ENCODE results near the gene CUL9.

Gene CUL9

DNA sequence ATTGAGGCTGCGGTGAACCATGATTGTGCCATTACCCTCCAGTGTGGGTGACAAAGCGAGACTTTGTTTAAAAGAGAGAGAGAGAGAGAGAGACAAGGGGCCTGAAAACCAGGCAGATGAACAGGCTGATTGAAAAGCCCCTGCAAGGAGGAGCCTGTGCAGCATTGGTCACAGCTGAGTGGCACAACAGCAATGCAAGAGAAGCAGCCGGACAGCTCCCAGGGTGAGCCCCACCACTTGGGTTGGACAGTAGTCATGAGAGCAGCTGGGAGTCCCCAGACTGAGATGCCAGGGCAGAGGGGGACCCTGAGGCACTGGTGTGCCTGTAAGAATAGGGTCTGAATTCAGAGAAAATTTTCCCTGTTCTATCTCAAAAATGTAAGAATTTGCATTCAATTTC lies 37.1 kb downstream of the CUL9 start:
- no peak for ATAC-seq
- TF ChIP-seq, protein P1, sequence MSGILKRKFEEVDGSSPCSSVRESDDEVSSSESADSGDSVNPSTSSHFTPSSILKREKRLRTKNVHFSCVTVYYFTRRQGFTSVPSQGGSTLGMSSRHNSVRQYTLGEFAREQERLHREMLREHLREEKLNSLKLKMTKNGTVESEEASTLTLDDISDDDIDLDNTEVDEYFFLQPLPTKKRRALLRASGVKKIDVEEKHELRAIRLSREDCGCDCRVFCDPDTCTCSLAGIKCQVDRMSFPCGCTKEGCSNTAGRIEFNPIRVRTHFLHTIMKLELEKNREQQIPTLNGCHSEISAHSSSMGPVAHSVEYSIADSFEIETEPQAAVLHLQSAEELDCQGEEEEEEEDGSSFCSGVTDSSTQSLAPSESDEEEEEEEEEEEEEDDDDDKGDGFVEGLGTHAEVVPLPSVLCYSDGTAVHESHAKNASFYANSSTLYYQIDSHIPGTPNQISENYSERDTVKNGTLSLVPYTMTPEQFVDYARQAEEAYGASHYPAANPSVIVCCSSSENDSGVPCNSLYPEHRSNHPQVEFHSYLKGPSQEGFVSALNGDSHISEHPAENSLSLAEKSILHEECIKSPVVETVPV (CRISPR knock-in tag; IDR thresholded peaks at IDR 0.05): no peak
- TF ChIP-seq GLIS3 (CRISPR knock-in tag; IDR thresholded peaks at IDR 0.05): no peak
- no peak for TF ChIP-seq ZFP3 (CRISPR knock-in tag; IDR thresholded peaks at IDR 0.05)
- no peak for TF ChIP-seq OSR1 (CRISPR knock-in tag; IDR thresholded peaks at IDR 0.05)
- no peak for TF ChIP-seq ZNF70 (CRISPR knock-in tag; IDR thresholded peaks at IDR 0.05)
- TF ChIP-seq ARNTL (CRISPR knock-in tag; IDR thresholded peaks at IDR 0.05; ENCODE audit: borderline replicate concordance, low read depth): no peak
- TF ChIP-seq ZFP30 (CRISPR knock-in tag; IDR thresholded peaks at IDR 0.05): no peak
- no peak for TF ChIP-seq SNAI2 (CRISPR knock-in tag; IDR thresholded peaks at IDR 0.05)
- no peak for TF ChIP-seq ZC3H10 (CRISPR knock-in tag; IDR thresholded peaks at IDR 0.05)
- TF ChIP-seq ESRRG (CRISPR knock-in tag; IDR thresholded peaks at IDR 0.05): no peak
- TF ChIP-seq ZNF565 (CRISPR knock-in tag; conservative IDR thresholded peaks at IDR 0.05; ENCODE audit: low read depth): no peak

DNA sequence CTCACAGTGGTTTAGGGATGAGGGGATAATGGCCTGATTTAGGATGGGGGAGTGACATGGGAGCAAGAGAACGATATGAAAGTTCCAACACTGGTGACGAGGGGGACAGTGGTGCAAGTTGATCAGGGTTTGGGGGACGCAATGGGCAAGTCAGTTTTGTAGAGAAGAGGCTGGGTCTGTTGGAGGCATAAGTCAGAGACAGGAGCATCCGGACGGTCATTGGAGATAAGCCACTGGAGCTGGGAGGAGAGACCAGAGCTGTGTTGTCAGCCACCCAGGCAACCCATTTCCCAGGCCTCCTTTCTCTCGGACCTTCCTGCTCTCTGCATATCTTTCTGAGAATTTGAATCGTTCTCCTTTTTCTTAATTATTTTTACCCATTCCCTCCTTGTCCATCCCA lies 37.8 kb downstream of the CUL9 start:
- TF ChIP-seq, protein P2, sequence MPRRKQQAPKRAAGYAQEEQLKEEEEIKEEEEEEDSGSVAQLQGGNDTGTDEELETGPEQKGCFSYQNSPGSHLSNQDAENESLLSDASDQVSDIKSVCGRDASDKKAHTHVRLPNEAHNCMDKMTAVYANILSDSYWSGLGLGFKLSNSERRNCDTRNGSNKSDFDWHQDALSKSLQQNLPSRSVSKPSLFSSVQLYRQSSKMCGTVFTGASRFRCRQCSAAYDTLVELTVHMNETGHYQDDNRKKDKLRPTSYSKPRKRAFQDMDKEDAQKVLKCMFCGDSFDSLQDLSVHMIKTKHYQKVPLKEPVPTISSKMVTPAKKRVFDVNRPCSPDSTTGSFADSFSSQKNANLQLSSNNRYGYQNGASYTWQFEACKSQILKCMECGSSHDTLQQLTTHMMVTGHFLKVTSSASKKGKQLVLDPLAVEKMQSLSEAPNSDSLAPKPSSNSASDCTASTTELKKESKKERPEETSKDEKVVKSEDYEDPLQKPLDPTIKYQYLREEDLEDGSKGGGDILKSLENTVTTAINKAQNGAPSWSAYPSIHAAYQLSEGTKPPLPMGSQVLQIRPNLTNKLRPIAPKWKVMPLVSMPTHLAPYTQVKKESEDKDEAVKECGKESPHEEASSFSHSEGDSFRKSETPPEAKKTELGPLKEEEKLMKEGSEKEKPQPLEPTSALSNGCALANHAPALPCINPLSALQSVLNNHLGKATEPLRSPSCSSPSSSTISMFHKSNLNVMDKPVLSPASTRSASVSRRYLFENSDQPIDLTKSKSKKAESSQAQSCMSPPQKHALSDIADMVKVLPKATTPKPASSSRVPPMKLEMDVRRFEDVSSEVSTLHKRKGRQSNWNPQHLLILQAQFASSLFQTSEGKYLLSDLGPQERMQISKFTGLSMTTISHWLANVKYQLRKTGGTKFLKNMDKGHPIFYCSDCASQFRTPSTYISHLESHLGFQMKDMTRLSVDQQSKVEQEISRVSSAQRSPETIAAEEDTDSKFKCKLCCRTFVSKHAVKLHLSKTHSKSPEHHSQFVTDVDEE (CRISPR knock-in tag; IDR thresholded peaks at IDR 0.05): no peak
- TF ChIP-seq CSDC2 (CRISPR knock-in tag; IDR thresholded peaks at IDR 0.05): no peak
- no peak for TF ChIP-seq ZFP3 (CRISPR knock-in tag; IDR thresholded peaks at IDR 0.05)
- no peak for TF ChIP-seq ISL1 (CRISPR knock-in tag; IDR thresholded peaks at IDR 0.05)
- TF ChIP-seq, protein P3, sequence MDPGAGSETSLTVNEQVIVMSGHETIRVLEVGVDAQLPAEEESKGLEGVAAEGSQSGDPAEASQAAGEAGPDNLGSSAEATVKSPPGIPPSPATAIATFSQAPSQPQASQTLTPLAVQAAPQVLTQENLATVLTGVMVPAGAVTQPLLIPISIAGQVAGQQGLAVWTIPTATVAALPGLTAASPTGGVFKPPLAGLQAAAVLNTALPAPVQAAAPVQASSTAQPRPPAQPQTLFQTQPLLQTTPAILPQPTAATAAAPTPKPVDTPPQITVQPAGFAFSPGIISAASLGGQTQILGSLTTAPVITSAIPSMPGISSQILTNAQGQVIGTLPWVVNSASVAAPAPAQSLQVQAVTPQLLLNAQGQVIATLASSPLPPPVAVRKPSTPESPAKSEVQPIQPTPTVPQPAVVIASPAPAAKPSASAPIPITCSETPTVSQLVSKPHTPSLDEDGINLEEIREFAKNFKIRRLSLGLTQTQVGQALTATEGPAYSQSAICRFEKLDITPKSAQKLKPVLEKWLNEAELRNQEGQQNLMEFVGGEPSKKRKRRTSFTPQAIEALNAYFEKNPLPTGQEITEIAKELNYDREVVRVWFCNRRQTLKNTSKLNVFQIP (CRISPR knock-in tag; IDR thresholded peaks at IDR 0.05; ENCODE audit: borderline replicate concordance, low read depth): no peak
- no peak for TF ChIP-seq PPARA (CRISPR knock-in tag; IDR thresholded peaks at IDR 0.05; ENCODE audit: borderline replicate concordance)
- no peak for TF ChIP-seq TCF4 (CRISPR knock-in tag; IDR thresholded peaks at IDR 0.05; ENCODE audit: borderline replicate concordance)

DNA sequence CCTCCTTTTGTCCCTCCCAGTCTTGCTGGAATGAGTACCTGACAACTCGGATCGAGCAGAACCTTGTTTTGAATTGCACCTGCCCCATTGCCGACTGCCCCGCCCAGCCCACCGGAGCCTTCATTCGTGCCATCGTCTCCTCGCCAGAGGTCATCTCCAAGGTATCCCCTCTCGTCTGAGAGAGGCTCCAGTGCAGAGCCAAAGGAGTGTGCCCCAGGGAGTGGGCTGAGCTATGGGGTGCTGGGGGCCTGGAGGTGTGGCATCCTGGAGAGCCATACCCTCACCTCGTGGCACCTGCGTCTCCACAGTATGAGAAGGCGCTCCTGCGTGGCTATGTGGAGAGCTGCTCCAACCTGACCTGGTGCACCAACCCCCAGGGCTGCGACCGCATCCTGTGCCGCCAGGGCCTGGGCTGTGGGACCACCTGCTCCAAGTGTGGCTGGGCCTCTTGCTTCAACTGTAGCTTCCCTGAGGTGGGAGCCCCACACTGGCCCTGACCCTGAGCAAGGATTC lies 38.5 kb downstream of the CUL9 start:
- TF ChIP-seq ZNF8 (CRISPR knock-in tag; IDR thresholded peaks at IDR 0.05) (no peak), OSR1 (CRISPR knock-in tag; IDR thresholded peaks at IDR 0.05) (no peak), PPARA (CRISPR knock-in tag; IDR thresholded peaks at IDR 0.05; ENCODE audit: borderline replicate concordance) (no peak), SNAI2 (CRISPR knock-in tag; IDR thresholded peaks at IDR 0.05) (no peak), ZC3H10 (CRISPR knock-in tag; IDR thresholded peaks at IDR 0.05) (no peak), BACH2 (CRISPR knock-in tag; IDR thresholded peaks at IDR 0.05; ENCODE audit: borderline replicate concordance) (no peak), ARNTL (CRISPR knock-in tag; IDR thresholded peaks at IDR 0.05; ENCODE audit: borderline replicate concordance, low read depth) (no peak), GLIS3 (CRISPR knock-in tag; IDR thresholded peaks at IDR 0.05) (no peak), ESRRG (CRISPR knock-in tag; IDR thresholded peaks at IDR 0.05) (no peak), ZNF70 (CRISPR knock-in tag; IDR thresholded peaks at IDR 0.05) (no peak), ZFP3 (CRISPR knock-in tag; IDR thresholded peaks at IDR 0.05) (no peak), CSDC2 (CRISPR knock-in tag; IDR thresholded peaks at IDR 0.05) (no peak), RARB (CRISPR knock-in tag; IDR thresholded peaks at IDR 0.05) (no peak), TCF4 (CRISPR knock-in tag; IDR thresholded peaks at IDR 0.05; ENCODE audit: borderline replicate concordance) (no peak)
- TF ChIP-seq, protein P2 (CRISPR knock-in tag; IDR thresholded peaks at IDR 0.05): no peak
- TF ChIP-seq, protein P1 (CRISPR knock-in tag; IDR thresholded peaks at IDR 0.05): no peak
- TF ChIP-seq, protein P3 (CRISPR knock-in tag; IDR thresholded peaks at IDR 0.05; ENCODE audit: borderline replicate concordance, low read depth): no peak
- no peak for ATAC-seq

More for the DNA sequence above, 37.8 kb downstream of the CUL9 start:
- ATAC-seq: no peak
